Measurements from ENCODE around the gene CHST15. TPM values are rescaled to one million over a fixed set of nuclear protein-coding genes. Genes with fewer than 3 reads are reported as not detected.

The CHST15 gene
- polyA plus RNA-seq, 1 donor from 2014 or later = 0.79 TPM

GRCh38 chr10:124041675-124042445 lies 51.5 kb downstream of the CHST15 start:
- no peaks in the 10 kb centered on the region for H4K20me1 ChIP-seq (ENCODE audit: insufficient read depth)
- H3K79me2 ChIP-seq (replicated peaks; ENCODE audit: insufficient read depth, low read length) = no peaks in the 10 kb centered on the region
- no peaks in the 10 kb centered on the region for H3K36me3 ChIP-seq (ENCODE audit: insufficient read depth, low read length)
- H3K9ac ChIP-seq (ENCODE audit: low read length) = no peak overlapping the region
- no peaks in the 10 kb centered on the region for H3K9me2 ChIP-seq (ENCODE audit: insufficient read depth, low read length)
- H3K27me3 ChIP-seq (ENCODE audit: insufficient read depth, low read depth, low read length) = no peaks in the 10 kb centered on the region
- H3K27ac ChIP-seq (ENCODE audit: low read length) = no peak overlapping the region
- no peak overlapping the region for H2AFZ ChIP-seq (ENCODE audit: low read depth, low read length)
- no peak overlapping the region for H3K4me2 ChIP-seq (ENCODE audit: low read length)
- no peaks in the 10 kb centered on the region for H3F3A ChIP-seq (ENCODE audit: insufficient read depth, low read length, poor library complexity, severe bottlenecking)
- no peaks in the 10 kb centered on the region for H3K9me3 ChIP-seq (ENCODE audit: low read length)
- TF ChIP-seq EZH2 (IDR thresholded peaks at IDR 0.05; ENCODE audit: borderline replicate concordance, insufficient read depth, low read length, poor library complexity, severe bottlenecking) = no peak
- no peak for TF ChIP-seq SMC3 (conservative IDR thresholded peaks at IDR 0.05; ENCODE audit: poor library complexity)
- no peak for TF ChIP-seq MXI1 (conservative IDR thresholded peaks at IDR 0.05; ENCODE audit: poor library complexity, severe bottlenecking)
- no peak for TF ChIP-seq RAD21 (conservative IDR thresholded peaks at IDR 0.05)
- no peak for TF ChIP-seq CTCF (IDR thresholded peaks at IDR 0.05; ENCODE audit: poor library complexity, severe bottlenecking)
- no peak for TF ChIP-seq EP300 (conservative IDR thresholded peaks at IDR 0.05; ENCODE audit: poor library complexity, severe bottlenecking)
- TF ChIP-seq REST (IDR thresholded peaks at IDR 0.05; ENCODE audit: borderline replicate concordance) = no peak
- TF ChIP-seq TAF1 (IDR thresholded peaks at IDR 0.05; ENCODE audit: low read depth) = no peak
- no peak for TF ChIP-seq POLR2AphosphoS5 (IDR thresholded peaks at IDR 0.05)
- H3K4me3 ChIP-seq (ENCODE audit: low read length) = no peak overlapping the region

GRCh38 chr10:124040451-124041188 lies 52.8 kb downstream of the CHST15 start:
- Histone ChIP-seq H3F3A (ENCODE audit: insufficient read depth, low read length, poor library complexity, severe bottlenecking) (no peaks in the 10 kb centered on the region), H2AFZ (ENCODE audit: low read depth, low read length) (no peak overlapping the region), H4K20me1 (ENCODE audit: insufficient read depth) (no peaks in the 10 kb centered on the region), H3K4me2 (ENCODE audit: low read length) (no peak overlapping the region), H3K79me2 (replicated peaks; ENCODE audit: insufficient read depth, low read length) (no peaks in the 10 kb centered on the region), H3K36me3 (ENCODE audit: insufficient read depth, low read length) (no peaks in the 10 kb centered on the region), H3K9ac (ENCODE audit: low read length) (no peak overlapping the region), H3K9me2 (ENCODE audit: insufficient read depth, low read length) (no peaks in the 10 kb centered on the region), H3K4me3 (ENCODE audit: low read length) (no peak overlapping the region), H3K27ac (ENCODE audit: low read length) (no peak overlapping the region), H3K27me3 (ENCODE audit: insufficient read depth, low read depth, low read length) (no peaks in the 10 kb centered on the region), H3K9me3 (ENCODE audit: low read length) (no peaks in the 10 kb centered on the region)
- no peak for TF ChIP-seq EZH2 (IDR thresholded peaks at IDR 0.05; ENCODE audit: borderline replicate concordance, insufficient read depth, low read length, poor library complexity, severe bottlenecking)
- TF ChIP-seq TAF1 (IDR thresholded peaks at IDR 0.05; ENCODE audit: low read depth) = no peak
- no peak for TF ChIP-seq POLR2AphosphoS5 (IDR thresholded peaks at IDR 0.05)
- TF ChIP-seq EP300 (conservative IDR thresholded peaks at IDR 0.05; ENCODE audit: poor library complexity, severe bottlenecking) = no peak
- no peak for TF ChIP-seq RAD21 (conservative IDR thresholded peaks at IDR 0.05)
- TF ChIP-seq CTCF (IDR thresholded peaks at IDR 0.05; ENCODE audit: poor library complexity, severe bottlenecking) = no peak
- no peak for TF ChIP-seq MXI1 (conservative IDR thresholded peaks at IDR 0.05; ENCODE audit: poor library complexity, severe bottlenecking)
- TF ChIP-seq REST (IDR thresholded peaks at IDR 0.05; ENCODE audit: borderline replicate concordance) = no peak
- no peak for TF ChIP-seq SMC3 (conservative IDR thresholded peaks at IDR 0.05; ENCODE audit: poor library complexity)
